ENCODE data around the gene SEPTIN3. TPM values are rescaled to one million over a fixed set of nuclear protein-coding genes. Genes with fewer than 3 reads are reported as not detected.

The SEPTIN3 gene
- total RNA-seq (2021; ENCODE audit: unreplicated experiment): 3.9 TPM
- polyA plus RNA-seq (2012; ENCODE audit: insufficient read length): 3.9 TPM
- Bru-seq, nascent RNA: percentile 32 among the genes with signal in this experiment
- percentile 38 among the genes with signal in this experiment for BruChase-seq, experiment 1, labeled RNA remaining after a 2-hour chase
- BruChase-seq, experiment 2, labeled RNA remaining after a 6-hour chase: percentile 49 among the genes with signal in this experiment
- long read RNA-seq, partial matches to known transcripts: 1 of 3 reads
- long read RNA-seq, other reads (novel, unspliced or antisense): 2 of 3 reads

DNA sequence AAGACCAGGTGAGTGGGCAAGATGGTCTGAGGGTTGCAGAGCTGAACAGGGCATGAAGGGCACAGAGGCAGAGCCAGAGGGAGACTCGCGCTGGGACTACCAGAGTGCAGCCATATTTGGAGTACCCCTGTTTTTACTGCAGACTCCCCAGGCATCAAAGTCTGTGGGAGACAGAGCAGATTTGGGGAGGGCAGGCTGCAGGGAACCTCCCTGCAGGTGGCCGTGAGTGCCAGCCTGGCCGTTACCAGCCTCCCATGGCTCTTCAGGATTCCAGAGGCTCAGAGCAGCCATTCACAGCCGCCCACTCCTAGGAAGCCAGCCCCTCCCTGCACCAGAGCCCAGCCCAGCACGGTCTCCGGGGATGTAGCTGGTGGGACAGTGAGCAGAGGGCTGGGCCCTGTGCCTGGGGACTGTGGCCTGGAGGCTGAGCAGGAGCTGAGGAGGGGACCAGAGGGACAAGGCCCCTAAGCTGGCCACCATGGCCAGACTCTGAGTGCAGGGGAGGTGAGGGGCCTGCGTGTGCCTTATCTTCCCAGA lies at the start of gene SEPTIN3:
TSS of gene SEPTIN3 (plus strand) at position 334 of the 537 bp plus-strand sequence. CDS start 2,050 bp downstream, outside the sequence.
- ChIA-PET CTCF (no interaction called here), POLR2A (no interaction called here)
- no peak within 1 kb of the TSS for H3K27ac ChIP-seq (ENCODE audit: low read length)
- in situ Hi-C loops (cut with HindIII; ENCODE audit: low pct_unique_long_range_greater_than_20kb, low sequenced_read_pairs) (no loop called here), intact Hi-C loops (cut with micrococcal nuclease; ENCODE audit: unreplicated experiment) (loop anchor here (5.0 to 10.0 kb wide), 2 partner anchors 103 to 146 kb away; partner anchors contain the start of genes NAGA and PHETA2)
- no peaks in the 10 kb centered on the region for H3K36me3 ChIP-seq (ENCODE audit: control insufficient read depth, insufficient read depth, low read length)
- no peaks in the 10 kb centered on the region for H3K27me3 ChIP-seq (ENCODE audit: control insufficient read depth, insufficient read depth, low read length)
- DNase-seq (ENCODE audit: low read depth, low spot score) (no peak), ATAC-seq (no peak)
- no peak for TF ChIP-seq POLR2AphosphoS5 (IDR thresholded peaks at IDR 0.05; ENCODE audit: low read depth, low read length)
- TF ChIP-seq, protein P1, sequence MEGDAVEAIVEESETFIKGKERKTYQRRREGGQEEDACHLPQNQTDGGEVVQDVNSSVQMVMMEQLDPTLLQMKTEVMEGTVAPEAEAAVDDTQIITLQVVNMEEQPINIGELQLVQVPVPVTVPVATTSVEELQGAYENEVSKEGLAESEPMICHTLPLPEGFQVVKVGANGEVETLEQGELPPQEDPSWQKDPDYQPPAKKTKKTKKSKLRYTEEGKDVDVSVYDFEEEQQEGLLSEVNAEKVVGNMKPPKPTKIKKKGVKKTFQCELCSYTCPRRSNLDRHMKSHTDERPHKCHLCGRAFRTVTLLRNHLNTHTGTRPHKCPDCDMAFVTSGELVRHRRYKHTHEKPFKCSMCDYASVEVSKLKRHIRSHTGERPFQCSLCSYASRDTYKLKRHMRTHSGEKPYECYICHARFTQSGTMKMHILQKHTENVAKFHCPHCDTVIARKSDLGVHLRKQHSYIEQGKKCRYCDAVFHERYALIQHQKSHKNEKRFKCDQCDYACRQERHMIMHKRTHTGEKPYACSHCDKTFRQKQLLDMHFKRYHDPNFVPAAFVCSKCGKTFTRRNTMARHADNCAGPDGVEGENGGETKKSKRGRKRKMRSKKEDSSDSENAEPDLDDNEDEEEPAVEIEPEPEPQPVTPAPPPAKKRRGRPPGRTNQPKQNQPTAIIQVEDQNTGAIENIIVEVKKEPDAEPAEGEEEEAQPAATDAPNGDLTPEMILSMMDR (IDR thresholded peaks at IDR 0.05): no peak
- no peak for TF ChIP-seq TCF7L2 (IDR thresholded peaks at IDR 0.05; ENCODE audit: low read depth, low read length)
- TF ChIP-seq REST (IDR thresholded peaks at IDR 0.05; ENCODE audit: insufficient read depth in 1 of 2, low read depth in 2 of 2, low read length in 1 of 2): no peak
- no peak for TF ChIP-seq SIN3A (IDR thresholded peaks at IDR 0.05; ENCODE audit: borderline replicate concordance, insufficient read depth, low read depth, low read length)
- no peak within 1 kb of the TSS for H3K4me3 ChIP-seq (ENCODE audit: low read depth in 2 of 2, low read length in 2 of 2)
- no peaks in the 10 kb centered on the region for H3K9me3 ChIP-seq (ENCODE audit: control insufficient read depth, insufficient read depth, low read depth, low read length)
- no TSS peak for BruUV-seq (replicated peaks)
- H3K4me1 ChIP-seq (ENCODE audit: control insufficient read depth, insufficient read depth, low read length): no peaks in the 10 kb centered on the region

DNA sequence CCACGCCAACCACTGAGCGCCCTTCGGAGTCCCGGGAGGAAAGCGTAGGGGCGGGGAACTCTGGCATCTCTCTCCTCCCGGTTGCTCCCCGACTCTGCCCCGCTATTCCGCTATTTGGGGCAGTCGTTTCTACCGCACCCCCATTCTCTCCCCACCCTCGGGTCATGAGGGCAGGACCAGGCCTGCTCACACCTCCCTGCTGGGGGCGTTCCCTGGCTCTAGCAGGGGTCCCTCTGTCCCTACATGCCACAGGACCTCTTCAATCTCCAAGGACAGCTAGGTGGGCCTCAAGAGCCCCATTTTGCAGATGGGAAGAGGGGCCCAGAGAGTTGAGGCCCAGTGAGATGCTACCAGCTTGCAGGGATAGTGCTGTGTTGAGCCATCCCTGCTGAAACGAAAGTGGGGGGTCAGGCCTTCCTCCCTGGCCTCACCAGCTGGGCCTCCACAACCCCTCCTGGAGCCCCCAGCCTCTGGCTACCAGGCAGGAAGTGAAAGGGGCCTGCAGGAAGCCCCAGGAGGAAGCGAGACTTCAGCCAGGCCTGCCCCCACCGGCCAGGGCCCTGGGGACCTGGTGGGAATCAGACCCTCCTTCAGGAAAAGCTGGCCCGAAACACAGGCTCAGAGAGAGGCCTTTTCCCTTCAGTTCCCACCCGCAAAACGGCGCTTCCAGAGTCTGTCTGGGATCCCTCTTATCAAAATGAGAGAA lies 48.8 kb upstream of the SEPTIN3 start:
- no peaks in the 10 kb centered on the region for H3K36me3 ChIP-seq (ENCODE audit: control insufficient read depth, insufficient read depth, low read length)
- H3K4me3 ChIP-seq (ENCODE audit: low read depth in 2 of 2, low read length in 2 of 2): no peak overlapping the region
- no peak overlapping the region for H3K27ac ChIP-seq (ENCODE audit: low read length)
- POLR2A ChIA-PET: no interaction called here
- BruUV-seq (replicated peaks): no TSS peak
- TF ChIP-seq, protein P1 (IDR thresholded peaks at IDR 0.05): no peak
- no peak for TF ChIP-seq REST (IDR thresholded peaks at IDR 0.05; ENCODE audit: insufficient read depth in 1 of 2, low read depth in 2 of 2, low read length in 1 of 2)
- TF ChIP-seq TCF7L2 (IDR thresholded peaks at IDR 0.05; ENCODE audit: low read depth, low read length): no peak
- TF ChIP-seq POLR2AphosphoS5 (IDR thresholded peaks at IDR 0.05; ENCODE audit: low read depth, low read length): no peak
- TF ChIP-seq SIN3A (IDR thresholded peaks at IDR 0.05; ENCODE audit: borderline replicate concordance, insufficient read depth, low read depth, low read length): no peak
- no peaks in the 10 kb centered on the region for H3K9me3 ChIP-seq (ENCODE audit: control insufficient read depth, insufficient read depth, low read depth, low read length)
- ATAC-seq (no peak), DNase-seq (ENCODE audit: low read depth, low spot score) (no peak)
- in situ Hi-C loops (cut with HindIII; ENCODE audit: low pct_unique_long_range_greater_than_20kb, low sequenced_read_pairs) (no loop called here), intact Hi-C loops (cut with micrococcal nuclease; ENCODE audit: unreplicated experiment) (no loop called here)
- H3K4me1 ChIP-seq (ENCODE audit: control insufficient read depth, insufficient read depth, low read length): no peaks in the 10 kb centered on the region; the same call in 1 of the 2 replicates
- CTCF ChIA-PET: no interaction called here
- no peaks in the 10 kb centered on the region; the same call in 1 of the 2 replicates for H3K27me3 ChIP-seq (ENCODE audit: control insufficient read depth, insufficient read depth, low read length)
